HG03280 (cell line): ENCODE results near the gene NOP14.
A peak's percentile ranks its signal among the peaks of the same experiment; 100 is the strongest.
"Not testable (repeated sequence)": the region's sequence is repeated elsewhere in the genome, so short reads cannot be mapped to it uniquely, and the experiment has no call there.

Experiments
- ATAC-seq: cut with Tn5 transposase; IDR thresholded peaks from one replicate; pipeline ENCODE4 v1.9.1; 2021; ENCODE audit warnings: mild to moderate bottlenecking, moderate library complexity; ENCODE audit not compliant: unreplicated experiment

NOP14 gene

DNA sequence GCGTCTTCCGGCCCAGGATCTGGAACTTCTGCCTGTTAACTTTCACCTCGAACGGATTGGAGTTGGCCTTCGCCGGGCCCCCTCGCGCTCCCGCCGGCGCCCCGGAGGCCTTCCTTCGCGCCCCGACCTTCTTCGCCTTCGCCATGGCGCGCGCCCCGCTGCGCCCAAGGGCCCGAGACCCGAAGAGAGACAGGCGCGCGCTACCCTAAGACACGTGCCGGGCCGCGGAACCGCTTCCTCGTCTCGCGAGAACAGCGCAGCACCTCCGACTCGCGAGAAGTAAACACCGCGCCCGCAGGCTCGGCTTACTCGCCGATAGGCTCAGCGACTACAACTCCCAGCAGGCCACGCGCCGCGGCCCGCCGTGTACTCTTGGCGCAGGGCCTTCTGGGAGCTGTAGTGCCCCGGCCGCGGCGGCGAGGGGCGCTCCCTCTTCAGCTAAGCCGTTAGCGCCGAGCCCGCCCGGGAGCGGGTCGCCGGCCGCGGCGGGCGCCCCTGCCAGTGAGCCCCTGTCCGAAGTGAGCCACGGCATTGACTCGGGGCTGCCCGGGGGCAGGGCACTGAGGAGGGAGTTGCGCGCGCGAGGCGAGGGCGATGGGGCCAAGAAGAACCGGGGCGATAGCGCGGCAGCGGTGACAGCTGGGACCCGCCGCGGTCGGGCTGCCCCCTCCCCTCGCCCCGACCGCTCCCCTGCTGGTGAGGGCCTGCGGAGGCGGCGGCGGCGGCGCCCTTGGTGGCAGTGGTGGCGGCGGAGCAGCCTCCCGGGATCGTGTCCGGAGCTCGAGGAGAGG lies at the start of gene NOP14, which contains the start of gene GRK4:
Gene NOP14 (minus strand): TSS at position 232 of the 791 bp plus-strand sequence. CDS start 87 bp downstream, at position 145.
Gene GRK4 (plus strand): TSS at position 397 of the 791 bp plus-strand sequence. CDS start 500 bp downstream, outside the sequence.
- peak; percentile 89 for ATAC-seq

DNA sequence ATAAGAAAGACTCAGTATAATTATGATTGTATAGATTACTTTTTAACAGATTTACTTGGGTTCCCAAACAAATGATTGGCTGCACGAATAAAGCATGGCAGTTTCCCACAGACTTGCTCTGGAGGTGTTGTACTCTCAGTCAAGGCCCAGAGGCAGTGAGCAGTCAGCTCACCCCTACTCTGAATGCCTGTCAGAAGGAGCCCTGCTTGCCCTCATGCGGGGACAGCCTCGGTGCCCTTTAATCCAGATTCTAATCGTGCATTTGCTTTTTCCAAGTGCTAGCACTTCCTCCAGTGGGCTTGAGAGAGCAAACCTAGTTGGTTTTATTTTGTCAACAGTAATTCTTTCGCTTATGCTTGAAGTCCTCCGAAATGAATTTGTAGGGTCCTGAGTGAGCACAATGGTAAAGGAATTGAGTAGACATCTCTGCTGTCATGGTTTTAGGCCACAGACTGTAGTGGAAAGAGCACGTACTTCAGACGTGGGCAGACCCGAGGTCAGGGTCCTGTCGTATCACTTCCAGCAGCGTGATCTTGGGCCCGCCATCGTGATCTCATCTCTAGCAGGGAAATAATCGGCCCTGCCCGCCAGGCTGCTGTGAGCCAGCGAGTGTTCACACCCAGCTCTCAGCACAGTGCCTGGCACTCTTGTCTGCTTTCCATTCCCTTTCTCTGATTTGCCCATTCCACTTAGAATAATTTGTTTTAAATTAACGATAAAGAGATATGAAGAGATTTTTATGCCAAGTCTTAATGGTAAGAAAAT lies 48.4 kb upstream of the NOP14 start:
- no peak for ATAC-seq

DNA sequence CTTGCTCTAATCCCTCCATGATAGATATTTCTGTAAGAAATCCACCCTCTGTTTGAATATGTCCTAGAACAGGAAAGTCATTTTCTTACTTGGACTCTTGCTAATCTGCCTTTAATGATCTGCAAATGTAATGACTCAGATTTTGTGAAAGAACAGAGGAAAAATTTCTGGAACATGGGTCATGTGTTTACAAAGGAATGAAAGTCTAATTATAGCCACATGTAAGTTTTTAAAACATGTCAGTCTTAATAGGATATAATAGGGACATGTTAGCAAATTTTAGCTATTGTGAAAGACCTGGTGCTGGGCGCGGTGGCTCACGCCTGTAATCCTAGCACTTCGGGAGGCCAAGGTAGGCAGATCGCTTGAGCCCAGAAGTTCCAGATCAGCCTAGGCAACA lies 47.8 kb upstream of the NOP14 start:
- ATAC-seq = no peak

DNA sequence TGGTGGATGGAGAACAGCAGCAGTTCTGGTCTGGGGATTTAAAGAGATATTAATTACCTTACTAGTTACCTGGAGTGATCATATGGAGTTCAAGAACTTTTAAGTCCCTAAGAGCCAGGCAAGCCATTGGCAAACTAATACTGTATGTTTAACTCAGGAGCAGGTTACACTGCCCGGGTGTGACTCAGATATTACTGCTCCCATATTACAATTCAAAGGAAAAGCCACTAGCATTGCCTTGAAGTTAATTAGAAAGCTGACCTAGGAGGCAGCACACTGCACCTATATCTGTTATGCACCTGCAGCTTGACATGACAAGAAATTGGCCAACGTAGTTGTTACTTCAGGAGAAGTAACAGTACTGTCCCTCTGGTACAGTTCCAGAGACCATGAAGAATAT lies 47.4 kb upstream of the NOP14 start:
- ATAC-seq = no peak

DNA sequence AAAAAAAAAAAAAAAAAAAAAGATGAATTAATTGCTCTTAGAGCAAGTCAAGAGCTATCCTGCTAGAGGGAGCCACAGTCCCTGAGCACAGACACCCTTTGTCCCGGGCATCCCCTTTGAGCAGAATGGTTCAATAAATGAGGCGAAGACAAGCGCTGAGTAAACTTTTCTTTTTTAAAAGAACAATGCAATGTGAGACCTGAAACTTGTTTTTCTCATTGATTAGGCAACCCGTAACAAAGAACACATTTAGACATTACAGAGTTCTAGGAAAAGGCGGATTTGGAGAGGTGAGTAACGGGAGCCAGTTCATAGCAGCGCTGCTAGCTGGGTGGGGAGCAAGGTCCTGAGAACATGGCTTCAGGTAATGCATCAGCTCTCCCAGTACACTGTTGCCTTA lies 46.2 kb upstream of the NOP14 start:
- ATAC-seq = no peak

DNA sequence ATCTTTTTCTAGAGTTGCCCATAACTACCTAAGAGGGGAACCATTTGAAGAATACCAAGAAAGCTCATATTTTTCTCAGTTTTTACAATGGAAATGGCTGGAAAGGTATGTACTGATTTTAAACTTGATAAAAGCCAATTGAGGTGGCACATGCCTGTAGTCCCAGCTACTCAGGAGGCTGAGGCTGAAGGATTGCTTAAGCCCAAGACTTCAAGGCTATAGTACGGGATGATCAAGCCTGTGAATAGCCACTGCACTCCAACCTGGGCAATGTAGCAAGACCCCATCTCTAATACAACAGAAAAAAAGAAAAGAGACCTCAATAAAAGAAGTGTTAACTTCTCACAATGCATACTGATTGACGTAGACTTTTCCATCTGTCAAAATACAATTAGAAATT lies 44.5 kb upstream of the NOP14 start:
- no peak for ATAC-seq

DNA sequence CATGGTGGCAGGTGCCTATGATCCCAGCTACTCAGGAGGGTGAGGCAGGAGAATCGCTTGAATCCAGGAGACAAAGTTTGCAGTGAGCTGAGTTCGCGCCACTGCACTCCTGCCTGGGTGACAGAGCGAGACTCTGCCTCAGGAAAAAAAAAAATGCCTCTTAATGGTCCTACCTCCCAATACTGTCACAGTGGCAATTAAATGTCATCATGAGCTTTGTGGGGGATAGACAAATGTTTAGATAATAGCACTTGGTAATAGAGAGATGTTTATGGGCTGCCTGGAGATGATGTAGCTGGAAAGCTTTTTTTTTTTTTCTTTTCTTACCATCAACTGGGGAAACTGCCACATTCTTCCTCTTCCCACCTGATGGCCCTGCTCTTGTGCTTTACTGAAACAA lies 33.2 kb upstream of the NOP14 start:
- no peak for ATAC-seq

DNA sequence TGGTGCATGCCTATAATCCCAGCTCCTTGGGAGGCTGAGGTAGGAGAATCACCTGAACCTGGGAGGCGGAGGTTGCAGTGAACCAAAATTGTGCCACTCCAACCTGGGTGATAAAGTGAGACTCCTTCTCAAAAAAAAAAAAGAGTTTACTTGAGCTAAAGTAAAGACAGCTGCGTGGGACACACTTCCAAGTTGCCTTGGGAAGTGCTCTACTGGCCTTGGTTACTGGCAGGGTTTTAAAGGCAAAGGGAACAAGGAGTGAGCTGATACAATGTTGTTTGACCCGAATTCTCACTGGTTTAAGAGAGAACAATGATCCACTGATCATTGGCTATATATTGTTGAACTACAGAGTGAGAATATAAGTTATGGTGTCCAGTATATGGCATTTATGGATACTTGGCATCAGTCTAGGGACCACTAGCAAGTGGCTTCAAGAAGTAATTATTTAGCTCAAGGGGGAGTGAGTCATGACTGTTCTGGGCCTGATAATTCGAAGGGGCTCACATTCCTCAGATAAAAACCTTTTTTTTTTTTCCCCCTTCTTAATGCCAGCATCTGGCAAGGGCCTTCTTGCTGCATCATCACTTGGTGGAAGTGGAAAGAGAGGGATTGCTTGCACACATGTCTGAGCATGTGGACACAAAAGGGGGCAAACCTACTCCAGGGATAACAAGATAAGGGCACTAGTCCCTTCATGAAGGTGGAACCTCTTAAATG lies 32.5 kb upstream of the NOP14 start:
- ATAC-seq = no peak

DNA sequence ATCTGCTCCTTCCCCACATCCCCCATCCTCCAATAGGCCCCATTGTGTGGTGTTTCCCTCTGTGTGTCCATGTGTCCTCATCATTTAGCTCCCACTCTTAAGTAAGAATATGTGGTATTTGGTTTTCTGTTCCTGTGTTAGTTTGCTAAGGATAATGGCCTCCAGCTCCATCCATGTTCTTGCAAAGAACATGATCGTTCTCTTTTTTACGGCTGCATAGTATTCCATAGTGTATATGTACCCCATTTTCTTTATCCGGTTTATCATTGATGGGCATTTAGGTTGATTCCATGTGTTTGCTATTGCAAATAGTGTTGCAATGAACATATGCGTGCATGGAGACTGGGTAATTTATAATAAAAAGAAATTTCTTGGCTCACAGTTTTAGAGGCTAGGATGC lies 31.7 kb upstream of the NOP14 start:
- no peak for ATAC-seq

DNA sequence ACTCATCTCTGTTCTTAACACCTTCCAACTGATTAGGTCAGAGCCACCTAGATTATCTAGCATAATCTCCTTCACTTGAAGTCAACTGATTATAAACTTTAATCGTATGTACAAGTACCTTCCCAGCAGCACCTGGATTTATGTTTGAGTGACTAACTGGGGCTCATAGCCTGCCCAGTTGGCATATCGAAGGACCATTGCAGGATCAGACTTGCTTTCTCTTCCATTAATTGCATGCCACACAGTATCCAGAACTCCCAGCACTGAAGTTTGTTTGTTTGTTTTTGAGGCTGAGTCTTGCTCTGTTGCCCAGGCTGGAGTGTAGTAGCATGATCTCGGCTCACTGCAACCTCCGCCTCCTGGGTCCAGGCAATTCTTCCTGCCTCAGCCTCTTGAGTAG lies 28.0 kb upstream of the NOP14 start:
- ATAC-seq = no peak

DNA sequence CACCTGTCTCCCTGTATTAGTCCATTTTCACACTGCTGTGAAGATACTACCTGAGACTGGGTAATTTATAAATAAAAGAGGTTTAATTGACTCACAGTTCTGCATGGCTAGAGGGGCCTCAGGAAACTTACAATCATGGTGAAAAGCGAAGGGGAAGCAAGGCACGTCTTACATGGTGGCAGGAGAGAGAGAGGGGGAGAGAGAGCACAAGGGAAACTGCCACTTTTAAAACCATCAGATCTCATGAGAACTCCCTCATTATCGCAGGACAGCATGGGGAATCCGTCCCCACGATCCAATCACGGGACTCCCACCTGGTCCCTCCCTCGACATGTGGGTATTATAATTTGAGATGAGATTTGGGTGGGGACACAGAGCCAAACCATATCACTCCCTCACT lies 20.5 kb upstream of the NOP14 start:
- not testable (repeated sequence) for ATAC-seq

DNA sequence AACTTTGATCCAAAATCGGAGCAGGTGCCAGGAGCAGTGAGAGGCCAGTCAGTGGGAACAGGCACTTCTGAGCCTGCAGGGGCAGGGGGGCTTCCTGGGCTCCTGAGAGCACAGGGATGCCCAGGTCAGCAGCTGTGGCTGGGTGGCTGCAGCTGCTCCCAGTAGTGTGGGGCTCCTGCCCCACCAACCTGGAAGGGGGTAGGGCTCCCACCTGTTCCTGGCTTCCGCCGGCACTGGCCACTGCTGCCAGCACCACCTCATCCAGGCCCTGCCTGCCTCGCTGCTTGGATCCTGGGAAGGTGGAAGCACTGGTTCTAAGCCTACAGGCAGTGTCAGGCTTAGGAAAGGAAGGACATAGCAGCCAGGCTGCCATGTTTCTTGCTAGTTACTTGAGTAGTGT lies 18.8 kb upstream of the NOP14 start:
- ATAC-seq = no peak

DNA sequence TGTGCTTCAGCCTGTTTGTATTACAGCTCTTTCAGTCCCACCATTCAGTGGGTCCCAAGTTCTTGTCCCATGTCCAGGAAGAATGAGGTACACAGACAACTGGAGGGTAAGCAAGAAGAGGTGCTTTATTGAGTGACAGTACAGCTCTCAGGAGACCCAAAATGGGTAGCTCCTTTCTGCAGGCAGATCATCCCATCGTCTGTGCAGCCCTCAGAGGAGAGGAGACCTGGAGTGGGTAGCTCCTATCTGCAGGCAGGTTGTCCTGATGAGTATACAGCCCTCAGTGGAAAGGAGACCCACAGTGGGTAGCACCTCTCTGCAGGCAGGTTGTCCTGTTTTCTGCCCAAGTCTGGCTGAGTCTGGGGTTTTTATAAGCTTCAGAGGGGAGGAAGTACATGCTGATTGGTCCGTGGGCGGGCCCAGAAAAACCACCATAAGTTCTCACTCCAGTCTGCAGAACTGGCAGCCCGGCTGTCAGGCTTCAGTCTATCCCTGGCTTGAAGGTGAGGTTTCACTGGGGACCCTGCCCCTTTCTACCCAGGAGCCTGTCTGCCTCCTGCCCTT lies 18.1 kb upstream of the NOP14 start:
- no peak for ATAC-seq

DNA sequence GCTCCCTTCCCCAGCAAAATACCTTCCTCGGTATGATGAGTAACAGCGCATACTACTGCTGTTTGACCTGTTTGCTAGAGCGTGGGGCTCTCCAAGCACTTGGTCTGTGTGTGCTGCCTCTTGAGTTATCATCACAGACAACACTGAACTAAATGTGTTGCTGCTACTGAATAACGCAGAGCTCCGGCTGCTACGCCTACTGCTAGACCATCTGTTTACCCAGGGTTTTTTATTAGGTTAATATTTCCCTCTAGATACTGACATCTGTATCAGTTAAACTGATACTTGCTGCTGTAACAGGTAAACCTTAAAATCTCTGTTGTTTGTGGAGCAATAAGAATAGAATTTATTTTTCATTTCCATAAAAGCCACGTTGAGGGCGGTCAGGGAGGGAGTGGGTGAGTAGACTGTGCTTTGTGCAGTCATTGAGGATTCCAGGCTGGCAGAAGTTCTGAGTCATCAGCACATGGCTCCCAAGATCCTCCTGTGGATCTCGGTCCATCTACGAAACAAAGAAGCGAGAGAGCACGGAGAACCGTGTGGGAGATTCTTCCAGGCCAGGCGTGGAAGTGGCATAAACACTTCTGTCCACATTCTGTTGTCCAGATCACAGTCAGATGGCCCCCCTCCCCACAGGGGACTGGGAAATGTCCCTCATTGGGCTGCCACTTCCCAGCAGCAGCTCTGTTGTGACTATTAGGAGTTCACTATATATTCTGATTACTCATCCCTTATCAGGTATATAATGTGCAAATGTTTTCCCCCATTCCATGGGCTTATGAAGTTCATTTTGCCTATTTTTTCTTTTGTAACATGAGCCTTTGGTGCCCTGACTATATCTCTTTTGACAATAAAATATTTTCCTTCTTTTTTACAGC lies 14.2 kb upstream of the NOP14 start:
- ATAC-seq = no peak

DNA sequence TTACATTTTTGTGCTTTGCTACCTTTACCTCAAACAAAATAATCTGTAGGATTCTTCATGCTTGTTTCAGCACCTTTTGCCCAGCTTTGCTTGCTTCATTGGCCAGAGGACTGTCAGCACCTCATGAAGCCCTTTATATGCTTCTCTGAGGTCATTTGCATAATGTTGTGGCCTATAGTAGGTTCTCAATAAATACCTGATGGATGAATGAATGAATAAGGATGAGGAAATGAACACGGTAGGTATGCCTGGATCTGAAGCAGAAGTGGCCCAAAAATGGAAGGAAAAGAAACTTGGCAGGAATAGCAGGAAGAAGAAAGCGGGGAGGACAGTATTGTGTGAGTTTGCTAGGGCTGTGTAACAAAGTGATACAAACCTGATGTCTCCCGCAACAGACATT lies 8.1 kb upstream of the NOP14 start:
- ATAC-seq = no peak

DNA sequence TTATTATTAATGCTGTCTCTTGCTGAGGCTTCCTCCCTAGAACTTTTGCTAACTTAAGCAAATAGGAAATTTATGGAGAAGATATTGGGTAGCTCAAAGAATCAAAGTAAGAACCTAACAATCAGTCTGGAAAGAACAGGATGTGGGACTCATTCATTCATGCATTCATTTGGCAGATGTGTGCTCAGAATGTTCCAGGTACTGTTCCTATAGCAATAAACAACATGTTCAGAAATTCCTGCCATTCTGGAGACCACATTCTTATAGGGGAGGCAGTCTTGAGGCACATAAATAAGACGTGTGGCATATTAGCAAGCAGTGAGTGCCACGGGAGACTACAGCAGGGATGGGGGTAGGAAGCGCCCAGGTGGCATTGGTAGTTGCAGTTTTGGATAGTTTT lies 5.2 kb upstream of the NOP14 start:
- no peak for ATAC-seq

DNA sequence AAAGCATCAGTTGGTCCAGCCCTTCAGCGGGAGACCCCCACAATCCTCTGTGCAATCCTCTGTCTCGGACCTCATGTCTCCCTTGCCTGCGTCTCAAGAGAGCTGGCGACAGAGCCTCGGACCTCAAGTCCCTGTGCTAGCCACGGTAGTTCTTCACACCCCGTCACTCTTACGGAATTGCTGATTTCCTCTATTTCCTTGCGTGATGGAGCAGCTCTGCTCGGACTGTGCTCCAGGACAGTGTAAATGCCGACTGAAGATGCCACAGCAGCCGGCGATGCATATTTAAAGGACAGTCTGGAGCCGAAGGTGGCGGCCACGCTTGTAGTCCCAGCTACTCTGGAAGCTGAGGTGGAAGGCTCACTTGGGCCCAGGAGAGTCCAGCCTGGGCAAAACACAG lies 2.1 kb upstream of the NOP14 start:
- no peak for ATAC-seq

DNA sequence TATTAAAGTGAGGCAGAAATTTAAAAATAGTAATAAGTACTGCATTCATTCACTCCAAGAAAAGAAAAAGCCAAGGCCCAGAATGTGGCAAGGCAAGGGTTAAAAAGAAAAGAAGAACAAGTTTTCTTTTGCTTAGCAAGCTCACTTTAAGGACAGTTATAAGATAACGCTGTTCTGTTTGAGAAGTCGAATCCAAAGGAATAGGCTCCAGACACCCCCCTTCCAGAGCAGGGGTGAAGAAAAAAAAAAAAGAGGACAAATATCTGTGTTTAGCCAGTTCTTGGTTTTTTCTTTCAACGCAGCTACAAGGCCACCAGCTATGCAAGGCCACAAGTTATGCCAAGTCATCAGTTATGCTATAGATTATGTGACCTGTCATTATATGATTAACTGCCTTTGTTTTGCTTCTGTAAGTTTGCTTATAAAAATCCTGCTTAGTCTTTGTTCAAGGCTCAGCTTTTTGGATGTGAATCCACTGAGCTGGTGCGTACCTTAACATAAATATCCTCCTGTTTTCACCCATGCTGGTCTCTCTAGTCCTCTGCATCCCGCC lies 1.6 kb upstream of the NOP14 start:
- ATAC-seq = no peak

DNA sequence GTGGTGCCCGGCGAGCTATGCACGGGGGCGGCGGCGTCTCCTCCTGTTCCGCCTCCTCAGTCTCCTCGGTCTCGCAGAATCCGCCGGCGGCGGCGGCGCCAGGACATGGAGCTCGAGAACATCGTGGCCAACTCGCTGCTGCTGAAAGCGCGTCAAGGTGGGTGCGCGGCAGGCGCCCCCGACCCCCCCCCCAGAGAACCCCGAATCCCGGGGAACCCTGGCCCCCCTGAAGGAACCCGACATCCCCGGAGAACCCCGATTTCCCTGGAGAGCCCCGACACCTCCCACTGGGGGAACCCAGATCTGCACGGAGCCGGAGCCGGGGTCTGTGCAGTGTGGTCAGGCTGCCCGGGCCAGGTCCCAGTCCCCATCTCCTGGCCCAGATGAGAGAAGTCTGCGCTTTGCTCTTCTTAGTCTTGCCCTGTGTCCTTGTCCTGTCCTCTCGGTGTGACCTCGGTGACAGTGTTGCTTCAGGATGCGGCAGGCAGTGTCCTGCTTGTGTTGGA lies 813 bp upstream of the NOP14 start:
- no peak for ATAC-seq
